GM23338 (cell line): ENCODE data around the gene FBXL4. TPM values are rescaled to one million over a fixed set of nuclear protein-coding genes. Genes with fewer than 3 reads are reported as not detected.

Source experiments
- ATAC-seq: fragments of 200-7000 bp; cut with Tn5 transposase; 3 replicates; pipeline ENCODE4 v1.9.1; 2020
- DNase-seq: peaks from one replicate; pipeline ENCODE4 v3.0.0-alpha.2; 2015; ENCODE audit warnings: low spot score
- H2AFZ ChIP-seq: fragments of 200-600 bp; sonication (generic); 2 replicates; pipeline ENCODE4 v1.8.0; 2016; ENCODE audit warnings: antibody characterized with exemption, mild to moderate bottlenecking, moderate library complexity
- H3F3A ChIP-seq: fragments of 200-600 bp; sonication (generic); replicated peaks from 2 replicates; pipeline ENCODE4 v1.8.0; 2017; ENCODE audit warnings: antibody characterized with exemption, mixed run types, low read depth
- H3K27ac ChIP-seq: fragments of 200-600 bp; sonication (generic); 2 replicates; pipeline ENCODE4 v1.6.1; 2016; ENCODE audit warnings: low read depth
- H3K27me3 ChIP-seq: fragments of 200-600 bp; sonication (generic); 2 replicates; pipeline ENCODE4 v1.8.0; 2016; ENCODE audit warnings: mild to moderate bottlenecking, mixed run types, moderate library complexity; ENCODE audit not compliant: insufficient read depth
- H3K36me3 ChIP-seq: fragments of 200-600 bp; sonication (generic); 2 replicates; pipeline ENCODE4 v1.8.0; 2016; ENCODE audit warnings: mild to moderate bottlenecking; ENCODE audit not compliant: insufficient read depth
- H3K4me1 ChIP-seq: fragments of 200-600 bp; sonication (generic); 2 replicates; pipeline ENCODE4 v1.8.0; 2016; ENCODE audit warnings: mild to moderate bottlenecking, moderate library complexity; ENCODE audit not compliant: insufficient read depth
- H3K4me2 ChIP-seq: fragments of 200-600 bp; sonication (generic); 2 replicates; pipeline ENCODE4 v1.7.1; 2017; ENCODE audit warnings: mixed run types
- H3K4me3 ChIP-seq: fragments of 200-600 bp; sonication (generic); 2 replicates; pipeline ENCODE4 v1.6.1; 2016; ENCODE audit warnings: mixed run types
- H3K79me2 ChIP-seq: fragments of 200-600 bp; sonication (generic); replicated peaks from 2 replicates; pipeline ENCODE4 v1.8.0; 2017; ENCODE audit warnings: mild to moderate bottlenecking; ENCODE audit not compliant: insufficient read depth
- H3K9me2 ChIP-seq: fragments of 200-600 bp; sonication (generic); 2 replicates; pipeline ENCODE4 v1.8.0; 2017; ENCODE audit not compliant: insufficient read depth
- H4K20me1 ChIP-seq: fragments of 200-600 bp; sonication (generic); replicated peaks from 2 replicates; pipeline ENCODE4 v1.8.0; 2017; ENCODE audit warnings: mild to moderate bottlenecking; ENCODE audit not compliant: insufficient read depth
- H3K27ac Mint-ChIP-seq: 2 replicates; pipeline ENCODE4 v1.8.0; 2020; ENCODE audit warnings: inconsistent platforms, mild to moderate bottlenecking, moderate library complexity, mixed read lengths
- H3K27me3 Mint-ChIP-seq: 3 replicates; pipeline ENCODE4 v1.8.0; 2022; ENCODE audit warnings: low read depth, mild to moderate bottlenecking, moderate library complexity, mixed read lengths, inconsistent platforms; ENCODE audit not compliant: insufficient read depth, poor library complexity
- H3K36me3 Mint-ChIP-seq: 3 replicates; pipeline ENCODE4 v1.8.0; 2021; ENCODE audit warnings: low read depth, mild to moderate bottlenecking, inconsistent platforms, moderate library complexity, mixed read lengths
- H3K4me1 Mint-ChIP-seq: 3 replicates; pipeline ENCODE4 v1.8.0; 2020; ENCODE audit warnings: mild to moderate bottlenecking, inconsistent platforms, mixed read lengths
- H3K4me3 Mint-ChIP-seq: 3 replicates; pipeline ENCODE4 v1.8.0; 2021; ENCODE audit warnings: moderate library complexity, mild to moderate bottlenecking, inconsistent platforms, mixed read lengths
- H3K9me3 Mint-ChIP-seq: 3 replicates; pipeline ENCODE4 v1.8.0; 2020; ENCODE audit warnings: moderate library complexity, mild to moderate bottlenecking, inconsistent platforms, mixed read lengths
- EZH2phosphoT487 ChIP-seq: fragments of 200-600 bp; sonication (generic); IDR thresholded peaks from one replicate; pipeline ENCODE4 v1.8.1; 2018; ENCODE audit warnings: antibody characterized with exemption; ENCODE audit not compliant: unreplicated experiment
- JUNB ChIP-seq: IDR thresholded peaks from one replicate; pipeline ENCODE4 v1.6.1; 2016; ENCODE audit warnings: antibody characterized with exemption; ENCODE audit not compliant: unreplicated experiment
- NANOG ChIP-seq: IDR thresholded peaks from 2 replicates; pipeline ENCODE4 v1.6.1; 2016; ENCODE audit warnings: antibody characterized with exemption, borderline replicate concordance
- STAT1 ChIP-seq: IDR thresholded peaks from one replicate; pipeline ENCODE4 v1.6.1; 2016; ENCODE audit warnings: antibody characterized with exemption; ENCODE audit not compliant: unreplicated experiment
- ZNF114 ChIP-seq: fragments of 250-450 bp; sonication (Bioruptor Pico); IDR thresholded peaks from 2 replicates; pipeline ENCODE4 v1.5.0; 2020; ENCODE audit warnings: mild to moderate bottlenecking, moderate library complexity
- polyA plus RNA-seq: library from polyadenylated mRNA; unstranded; fragments of >200 nt; fragmentation: Nextera tagmentation; extraction: Ambion mirVana; gene quantifications from 2 replicates; pipeline ENCODE4 v1.2.1, GENCODE V29; 2016
- total RNA-seq: library from RNA; depleted of rRNA; stranded (reverse); fragments of >200 nt; shearing (Covaris generic); gene quantifications from 2 replicates; pipeline ENCODE4 v1.2.3, GENCODE V29; 2014
- TF ChIP-seq, protein P1 (sequence below), 2 experiments: fragments of 200-600 bp in 1 of 2; sonication (generic) in 1 of 2; conservative IDR thresholded peaks; 2 replicates each; pipeline versions ENCODE4 v1.5.1 to v1.6.1; 2016 to 2017; ENCODE audit warnings: antibody characterized with exemption in 2 of 2, low read depth in 2 of 2, mild to moderate bottlenecking in 2 of 2, moderate library complexity in 1 of 2
- TF ChIP-seq, protein P2 (sequence below): fragments of 250-450 bp; sonication (Bioruptor Pico); IDR thresholded peaks from 2 replicates; pipeline ENCODE4 v1.5.0; 2020; ENCODE audit warnings: mild to moderate bottlenecking, moderate library complexity
- TF ChIP-seq, protein P3 (sequence below): IDR thresholded peaks from one replicate; pipeline ENCODE4 v1.6.1; 2018; ENCODE audit warnings: antibody characterized with exemption; ENCODE audit not compliant: unreplicated experiment
- TF ChIP-seq, protein P4 (sequence below): IDR thresholded peaks from 2 replicates; pipeline ENCODE4 v1.6.1; 2016; ENCODE audit warnings: antibody characterized with exemption

Gene FBXL4
- total and polyA plus RNA-seq, 2 experiments from 2014 or later, result 8.5 to 23.4 TPM

DNA sequence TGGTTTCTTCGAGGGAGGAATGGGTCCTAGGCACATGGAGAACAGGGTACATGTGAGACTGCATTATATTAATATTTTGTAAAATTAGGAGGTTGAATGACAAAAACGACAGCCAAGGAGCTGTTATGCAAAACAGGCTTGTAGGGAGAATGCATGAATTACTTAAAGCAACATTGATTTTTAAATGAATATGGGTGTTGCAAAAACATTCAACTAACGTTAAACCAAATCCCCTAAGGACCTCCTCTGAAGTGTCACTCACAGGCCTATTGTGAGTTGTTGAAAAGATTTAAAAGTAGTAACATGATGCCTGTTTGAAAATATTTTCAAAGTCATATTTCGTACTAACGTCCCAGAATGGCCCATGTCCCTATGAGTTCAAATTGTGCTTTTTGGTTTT is 21.9 kb downstream of the FBXL4 start:
- Histone ChIP-seq H3K27ac (no peak overlapping the region), H3K27me3 (no peaks in the 10 kb centered on the region), H3K9me2 (no peaks in the 10 kb centered on the region), H3K4me3 (no peak overlapping the region), H2AFZ (no peak overlapping the region), H3K4me2 (0 out of 2 replicates have a peak overlapping the region, but pooled peaks have one; percentile 9), H3K79me2 (peaks cover 3% of the 10 kb centered on the region; the same call in 1 of the 2 replicates), H4K20me1 (no peaks in the 10 kb centered on the region; the same call in 1 of the 2 replicates), H3K36me3 (no peaks in the 10 kb centered on the region), H3K4me1 (peaks cover 23% of the 10 kb centered on the region), H3F3A (no peaks in the 10 kb centered on the region)
- Mint-ChIP-seq H3K27me3 (no peaks in the 10 kb centered on the region), H3K36me3 (peaks cover 7% of the 10 kb centered on the region; the same call in 2 of the 3 replicates), H3K4me3 (no peak overlapping the region), H3K27ac (0 out of 2 replicates have a peak overlapping the region, but pooled peaks have one; percentile 6), H3K9me3 (no peaks in the 10 kb centered on the region; the same call in 2 of the 3 replicates), H3K4me1 (peaks cover 24% of the 10 kb centered on the region)
- DNase-seq, result no peak
- ATAC-seq, result no peak
- TF ChIP-seq, protein P1, sequence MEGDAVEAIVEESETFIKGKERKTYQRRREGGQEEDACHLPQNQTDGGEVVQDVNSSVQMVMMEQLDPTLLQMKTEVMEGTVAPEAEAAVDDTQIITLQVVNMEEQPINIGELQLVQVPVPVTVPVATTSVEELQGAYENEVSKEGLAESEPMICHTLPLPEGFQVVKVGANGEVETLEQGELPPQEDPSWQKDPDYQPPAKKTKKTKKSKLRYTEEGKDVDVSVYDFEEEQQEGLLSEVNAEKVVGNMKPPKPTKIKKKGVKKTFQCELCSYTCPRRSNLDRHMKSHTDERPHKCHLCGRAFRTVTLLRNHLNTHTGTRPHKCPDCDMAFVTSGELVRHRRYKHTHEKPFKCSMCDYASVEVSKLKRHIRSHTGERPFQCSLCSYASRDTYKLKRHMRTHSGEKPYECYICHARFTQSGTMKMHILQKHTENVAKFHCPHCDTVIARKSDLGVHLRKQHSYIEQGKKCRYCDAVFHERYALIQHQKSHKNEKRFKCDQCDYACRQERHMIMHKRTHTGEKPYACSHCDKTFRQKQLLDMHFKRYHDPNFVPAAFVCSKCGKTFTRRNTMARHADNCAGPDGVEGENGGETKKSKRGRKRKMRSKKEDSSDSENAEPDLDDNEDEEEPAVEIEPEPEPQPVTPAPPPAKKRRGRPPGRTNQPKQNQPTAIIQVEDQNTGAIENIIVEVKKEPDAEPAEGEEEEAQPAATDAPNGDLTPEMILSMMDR (conservative IDR thresholded peaks at IDR 0.05; ENCODE audit: low read depth in 2 of 2), result no peak
- TF ChIP-seq ZNF114 (CRISPR knock-in tag) (no peak), JUNB (no peak), EZH2phosphoT487 (no peak), STAT1 (no peak), NANOG (no peak)
- TF ChIP-seq, protein P2, sequence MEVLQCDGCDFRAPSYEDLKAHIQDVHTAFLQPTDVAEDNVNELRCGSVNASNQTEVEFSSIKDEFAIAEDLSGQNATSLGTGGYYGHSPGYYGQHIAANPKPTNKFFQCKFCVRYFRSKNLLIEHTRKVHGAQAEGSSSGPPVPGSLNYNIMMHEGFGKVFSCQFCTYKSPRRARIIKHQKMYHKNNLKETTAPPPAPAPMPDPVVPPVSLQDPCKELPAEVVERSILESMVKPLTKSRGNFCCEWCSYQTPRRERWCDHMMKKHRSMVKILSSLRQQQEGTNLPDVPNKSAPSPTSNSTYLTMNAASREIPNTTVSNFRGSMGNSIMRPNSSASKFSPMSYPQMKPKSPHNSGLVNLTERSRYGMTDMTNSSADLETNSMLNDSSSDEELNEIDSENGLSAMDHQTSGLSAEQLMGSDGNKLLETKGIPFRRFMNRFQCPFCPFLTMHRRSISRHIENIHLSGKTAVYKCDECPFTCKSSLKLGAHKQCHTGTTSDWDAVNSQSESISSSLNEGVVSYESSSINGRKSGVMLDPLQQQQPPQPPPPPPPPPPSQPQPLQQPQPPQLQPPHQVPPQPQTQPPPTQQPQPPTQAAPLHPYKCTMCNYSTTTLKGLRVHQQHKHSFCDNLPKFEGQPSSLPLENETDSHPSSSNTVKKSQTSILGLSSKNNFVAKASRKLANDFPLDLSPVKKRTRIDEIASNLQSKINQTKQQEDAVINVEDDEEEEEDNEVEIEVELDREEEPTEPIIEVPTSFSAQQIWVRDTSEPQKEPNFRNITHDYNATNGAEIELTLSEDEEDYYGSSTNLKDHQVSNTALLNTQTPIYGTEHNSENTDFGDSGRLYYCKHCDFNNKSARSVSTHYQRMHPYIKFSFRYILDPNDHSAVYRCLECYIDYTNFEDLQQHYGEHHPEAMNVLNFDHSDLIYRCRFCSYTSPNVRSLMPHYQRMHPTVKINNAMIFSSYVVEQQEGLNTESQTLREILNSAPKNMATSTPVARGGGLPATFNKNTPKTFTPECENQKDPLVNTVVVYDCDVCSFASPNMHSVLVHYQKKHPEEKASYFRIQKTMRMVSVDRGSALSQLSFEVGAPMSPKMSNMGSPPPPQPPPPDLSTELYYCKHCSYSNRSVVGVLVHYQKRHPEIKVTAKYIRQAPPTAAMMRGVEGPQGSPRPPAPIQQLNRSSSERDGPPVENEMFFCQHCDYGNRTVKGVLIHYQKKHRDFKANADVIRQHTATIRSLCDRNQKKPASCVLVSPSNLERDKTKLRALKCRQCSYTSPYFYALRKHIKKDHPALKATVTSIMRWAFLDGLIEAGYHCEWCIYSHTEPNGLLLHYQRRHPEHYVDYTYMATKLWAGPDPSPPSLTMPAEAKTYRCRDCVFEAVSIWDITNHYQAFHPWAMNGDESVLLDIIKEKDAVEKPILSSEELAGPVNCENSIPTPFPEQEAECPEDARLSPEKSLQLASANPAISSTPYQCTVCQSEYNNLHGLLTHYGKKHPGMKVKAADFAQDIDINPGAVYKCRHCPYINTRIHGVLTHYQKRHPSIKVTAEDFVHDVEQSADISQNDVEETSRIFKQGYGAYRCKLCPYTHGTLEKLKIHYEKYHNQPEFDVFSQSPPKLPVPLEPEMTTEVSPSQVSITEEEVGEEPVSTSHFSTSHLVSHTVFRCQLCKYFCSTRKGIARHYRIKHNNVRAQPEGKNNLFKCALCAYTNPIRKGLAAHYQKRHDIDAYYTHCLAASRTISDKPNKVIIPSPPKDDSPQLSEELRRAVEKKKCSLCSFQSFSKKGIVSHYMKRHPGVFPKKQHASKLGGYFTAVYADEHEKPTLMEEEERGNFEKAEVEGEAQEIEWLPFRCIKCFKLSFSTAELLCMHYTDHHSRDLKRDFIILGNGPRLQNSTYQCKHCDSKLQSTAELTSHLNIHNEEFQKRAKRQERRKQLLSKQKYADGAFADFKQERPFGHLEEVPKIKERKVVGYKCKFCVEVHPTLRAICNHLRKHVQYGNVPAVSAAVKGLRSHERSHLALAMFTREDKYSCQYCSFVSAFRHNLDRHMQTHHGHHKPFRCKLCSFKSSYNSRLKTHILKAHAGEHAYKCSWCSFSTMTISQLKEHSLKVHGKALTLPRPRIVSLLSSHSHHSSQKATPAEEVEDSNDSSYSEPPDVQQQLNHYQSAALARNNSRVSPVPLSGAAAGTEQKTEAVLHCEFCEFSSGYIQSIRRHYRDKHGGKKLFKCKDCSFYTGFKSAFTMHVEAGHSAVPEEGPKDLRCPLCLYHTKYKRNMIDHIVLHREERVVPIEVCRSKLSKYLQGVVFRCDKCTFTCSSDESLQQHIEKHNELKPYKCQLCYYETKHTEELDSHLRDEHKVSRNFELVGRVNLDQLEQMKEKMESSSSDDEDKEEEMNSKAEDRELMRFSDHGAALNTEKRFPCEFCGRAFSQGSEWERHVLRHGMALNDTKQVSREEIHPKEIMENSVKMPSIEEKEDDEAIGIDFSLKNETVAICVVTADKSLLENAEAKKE (CRISPR knock-in tag), result no peak
- TF ChIP-seq, protein P3, sequence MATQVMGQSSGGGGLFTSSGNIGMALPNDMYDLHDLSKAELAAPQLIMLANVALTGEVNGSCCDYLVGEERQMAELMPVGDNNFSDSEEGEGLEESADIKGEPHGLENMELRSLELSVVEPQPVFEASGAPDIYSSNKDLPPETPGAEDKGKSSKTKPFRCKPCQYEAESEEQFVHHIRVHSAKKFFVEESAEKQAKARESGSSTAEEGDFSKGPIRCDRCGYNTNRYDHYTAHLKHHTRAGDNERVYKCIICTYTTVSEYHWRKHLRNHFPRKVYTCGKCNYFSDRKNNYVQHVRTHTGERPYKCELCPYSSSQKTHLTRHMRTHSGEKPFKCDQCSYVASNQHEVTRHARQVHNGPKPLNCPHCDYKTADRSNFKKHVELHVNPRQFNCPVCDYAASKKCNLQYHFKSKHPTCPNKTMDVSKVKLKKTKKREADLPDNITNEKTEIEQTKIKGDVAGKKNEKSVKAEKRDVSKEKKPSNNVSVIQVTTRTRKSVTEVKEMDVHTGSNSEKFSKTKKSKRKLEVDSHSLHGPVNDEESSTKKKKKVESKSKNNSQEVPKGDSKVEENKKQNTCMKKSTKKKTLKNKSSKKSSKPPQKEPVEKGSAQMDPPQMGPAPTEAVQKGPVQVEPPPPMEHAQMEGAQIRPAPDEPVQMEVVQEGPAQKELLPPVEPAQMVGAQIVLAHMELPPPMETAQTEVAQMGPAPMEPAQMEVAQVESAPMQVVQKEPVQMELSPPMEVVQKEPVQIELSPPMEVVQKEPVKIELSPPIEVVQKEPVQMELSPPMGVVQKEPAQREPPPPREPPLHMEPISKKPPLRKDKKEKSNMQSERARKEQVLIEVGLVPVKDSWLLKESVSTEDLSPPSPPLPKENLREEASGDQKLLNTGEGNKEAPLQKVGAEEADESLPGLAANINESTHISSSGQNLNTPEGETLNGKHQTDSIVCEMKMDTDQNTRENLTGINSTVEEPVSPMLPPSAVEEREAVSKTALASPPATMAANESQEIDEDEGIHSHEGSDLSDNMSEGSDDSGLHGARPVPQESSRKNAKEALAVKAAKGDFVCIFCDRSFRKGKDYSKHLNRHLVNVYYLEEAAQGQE, result no peak
- TF ChIP-seq, protein P4, sequence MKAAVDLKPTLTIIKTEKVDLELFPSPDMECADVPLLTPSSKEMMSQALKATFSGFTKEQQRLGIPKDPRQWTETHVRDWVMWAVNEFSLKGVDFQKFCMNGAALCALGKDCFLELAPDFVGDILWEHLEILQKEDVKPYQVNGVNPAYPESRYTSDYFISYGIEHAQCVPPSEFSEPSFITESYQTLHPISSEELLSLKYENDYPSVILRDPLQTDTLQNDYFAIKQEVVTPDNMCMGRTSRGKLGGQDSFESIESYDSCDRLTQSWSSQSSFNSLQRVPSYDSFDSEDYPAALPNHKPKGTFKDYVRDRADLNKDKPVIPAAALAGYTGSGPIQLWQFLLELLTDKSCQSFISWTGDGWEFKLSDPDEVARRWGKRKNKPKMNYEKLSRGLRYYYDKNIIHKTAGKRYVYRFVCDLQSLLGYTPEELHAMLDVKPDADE, result no peak
